Sigmoid colon (tissue), 7 donors: ENCODE results near the gene CAMTA1. TPM values are rescaled to one million over a fixed set of nuclear protein-coding genes. Genes with fewer than 3 reads are reported as not detected.

Experiments used
- DNase-seq: peaks from one replicate; pipeline ENCODE4 v3.0.0-alpha.2; 2019
- H3K27ac ChIP-seq, 4 donors: fragments of 200-600 bp; sonication (generic); one replicate each; pipeline ENCODE4 v1.5.1; 2016 to 2019; ENCODE audit warnings: mild to moderate bottlenecking in 1 of 4
- H3K27me3 ChIP-seq, 3 donors: fragments of 200-600 bp; sonication (generic); one replicate each; pipeline ENCODE4 v1.5.1; 2019; ENCODE audit warnings: mild to moderate bottlenecking in 1 of 3
- H3K36me3 ChIP-seq, 4 donors: fragments of 200-600 bp; sonication (generic); one replicate each; pipeline ENCODE4 v1.5.1; 2016 to 2019
- H3K4me1 ChIP-seq, 4 donors: fragments of 200-600 bp; sonication (generic); one replicate each; pipeline ENCODE4 v1.5.1; 2017 to 2019
- H3K4me3 ChIP-seq, 4 donors: fragments of 200-600 bp; sonication (generic); one replicate each; pipeline ENCODE4 v1.5.1; 2017 to 2019; ENCODE audit warnings: mild to moderate bottlenecking in 2 of 4, moderate library complexity in 1 of 4
- H3K9me3 ChIP-seq, 4 donors: fragments of 200-600 bp in 3 of 4; sonication (generic) in 3 of 4; one replicate each; pipeline versions ENCODE4 v1.5.1 to v1.6.1; 2013 to 2019
- EP300 ChIP-seq, 4 donors: sonication (generic); formaldehyde crosslinking; IDR thresholded peaks; one replicate each; pipeline ENCODE4 v1.6.1; 2017; ENCODE audit warnings: antibody characterized with exemption in 4 of 4
- POLR2A ChIP-seq, 2 donors: fragments of 450-650 bp; IDR thresholded peaks; one replicate each; pipeline ENCODE4 v1.6.1; 2016; ENCODE audit warnings: antibody characterized with exemption in 2 of 2, mild to moderate bottlenecking in 2 of 2, moderate library complexity in 2 of 2
- POLR2AphosphoS5 ChIP-seq, 4 donors: sonication (generic); formaldehyde crosslinking; IDR thresholded peaks; one replicate each; pipeline ENCODE4 v1.6.1; 2017; ENCODE audit warnings: antibody characterized with exemption in 4 of 4
- WGBS, 2 donors: extraction: QIAGEN DNeasy Blood & Tissue Kit; methylation state at CpG; one replicate each; pipeline ENCODE4 v1.1.7; 2013; 5-methylcytosine and 5-hydroxymethylcytosine counted together
- intact Hi-C: fragments of 100-400 bp; cut with DNase I; formaldehyde crosslinking; loops from one replicate; pipeline ENCODE4 v1.15.1; 2023
- polyA plus RNA-seq, 3 donors: library from polyadenylated mRNA; stranded (reverse); fragments of 200-250 nt; gene quantifications; one replicate each; pipeline ENCODE4 v1.2.3, GENCODE V29; 2013
- total RNA-seq, 4 donors: library from RNA; depleted of rRNA; stranded (reverse); fragments of >200 nt; gene quantifications; one replicate each; pipeline ENCODE4 v1.1.0, GENCODE V29; 2016
- TF ChIP-seq, protein P1 (sequence below), 4 experiments: fragments of 450-650 bp in 3 of 4; fragments of 200-600 bp in 1 of 4; IDR thresholded peaks; one replicate each; pipeline ENCODE4 v1.5.1; 2016 to 2019; ENCODE audit warnings: antibody characterized with exemption in 4 of 4, mild to moderate bottlenecking in 3 of 4, moderate library complexity in 2 of 4
- donor health status: healthy with polysubstance abuse.
- donor health status: Bipolar disorder and iron deficiency.
- donor health status: healthy.

Gene CAMTA1
- total and polyA plus RNA-seq, 7 donors = 97.9 to 196 (median 177) TPM

GRCh38 chr1:6880951-6881690 is 95.9 kb downstream of the CAMTA1 start:
- 93 to 95% methylated on average over 12 of the region's 12 CpGs for WGBS, 2 donors
- H3K4me3 ChIP-seq = no peak overlapping the region
- H3K27me3 ChIP-seq = no peaks in the 10 kb centered on the region
- DNase-seq = no peak
- intact Hi-C loops = no loop called here
- H3K36me3 ChIP-seq = no peaks in the 10 kb centered on the region
- TF ChIP-seq EP300 (IDR thresholded peaks at IDR 0.05) (no peak), POLR2A (IDR thresholded peaks at IDR 0.05) (no peak)
- TF ChIP-seq, protein P1, sequence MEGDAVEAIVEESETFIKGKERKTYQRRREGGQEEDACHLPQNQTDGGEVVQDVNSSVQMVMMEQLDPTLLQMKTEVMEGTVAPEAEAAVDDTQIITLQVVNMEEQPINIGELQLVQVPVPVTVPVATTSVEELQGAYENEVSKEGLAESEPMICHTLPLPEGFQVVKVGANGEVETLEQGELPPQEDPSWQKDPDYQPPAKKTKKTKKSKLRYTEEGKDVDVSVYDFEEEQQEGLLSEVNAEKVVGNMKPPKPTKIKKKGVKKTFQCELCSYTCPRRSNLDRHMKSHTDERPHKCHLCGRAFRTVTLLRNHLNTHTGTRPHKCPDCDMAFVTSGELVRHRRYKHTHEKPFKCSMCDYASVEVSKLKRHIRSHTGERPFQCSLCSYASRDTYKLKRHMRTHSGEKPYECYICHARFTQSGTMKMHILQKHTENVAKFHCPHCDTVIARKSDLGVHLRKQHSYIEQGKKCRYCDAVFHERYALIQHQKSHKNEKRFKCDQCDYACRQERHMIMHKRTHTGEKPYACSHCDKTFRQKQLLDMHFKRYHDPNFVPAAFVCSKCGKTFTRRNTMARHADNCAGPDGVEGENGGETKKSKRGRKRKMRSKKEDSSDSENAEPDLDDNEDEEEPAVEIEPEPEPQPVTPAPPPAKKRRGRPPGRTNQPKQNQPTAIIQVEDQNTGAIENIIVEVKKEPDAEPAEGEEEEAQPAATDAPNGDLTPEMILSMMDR (IDR thresholded peaks at IDR 0.05) = no peak
- H3K9me3 ChIP-seq = no peaks in the 10 kb centered on the region
- no peak overlapping the region for H3K27ac ChIP-seq
- H3K4me1 ChIP-seq = no peaks in the 10 kb centered on the region

GRCh38 chr1:6882414-6882813 is 97.2 kb downstream of the CAMTA1 start:
- intact Hi-C loops = no loop called here
- TF ChIP-seq EP300 (IDR thresholded peaks at IDR 0.05) = no peak
- no peak for TF ChIP-seq POLR2A (IDR thresholded peaks at IDR 0.05)
- TF ChIP-seq POLR2AphosphoS5 (IDR thresholded peaks at IDR 0.05) = no peak
- H3K27me3 ChIP-seq = no peaks in the 10 kb centered on the region
- no peak overlapping the region for H3K27ac ChIP-seq
- peaks cover 0 to under 1% (median 0%) of the 10 kb centered on the region in 4 donors for H3K36me3 ChIP-seq
- no peaks in the 10 kb centered on the region for H3K9me3 ChIP-seq
- 94% methylated on average over 2 of the region's 2 CpGs for WGBS, 2 donors
- DNase-seq = no peak
- H3K4me1 ChIP-seq = no peaks in the 10 kb centered on the region
- no peak overlapping the region for H3K4me3 ChIP-seq

GRCh38 chr1:6884652-6885153 is 99.4 kb downstream of the CAMTA1 start:
- TF ChIP-seq POLR2A (IDR thresholded peaks at IDR 0.05) (no peak), POLR2AphosphoS5 (IDR thresholded peaks at IDR 0.05) (no peak), EP300 (IDR thresholded peaks at IDR 0.05) (no peak)
- TF ChIP-seq, protein P1 (IDR thresholded peaks at IDR 0.05) = no peak
- H3K27me3 ChIP-seq = no peaks in the 10 kb centered on the region
- H3K27ac ChIP-seq = no peak overlapping the region
- H3K36me3 ChIP-seq = peaks cover 0 to 8% (median 0%) of the 10 kb centered on the region in 4 donors
- intact Hi-C loops = no loop called here
- no peaks in the 10 kb centered on the region for H3K4me1 ChIP-seq
- no peaks in the 10 kb centered on the region for H3K9me3 ChIP-seq
- WGBS, 2 donors = 52 to 82% methylated on average over 3 of the region's 3 CpGs
- DNase-seq = no peak
- H3K4me3 ChIP-seq = no peak overlapping the region

GRCh38 chr1:6885426-6885825 is 100.2 kb downstream of the CAMTA1 start:
- Histone ChIP-seq H3K36me3 (peaks cover 0 to 8% (median 0%) of the 10 kb centered on the region in 4 donors), H3K9me3 (no peaks in the 10 kb centered on the region), H3K4me1 (no peaks in the 10 kb centered on the region), H3K27ac (no peak overlapping the region), H3K4me3 (no peak overlapping the region), H3K27me3 (no peaks in the 10 kb centered on the region)
- TF ChIP-seq EP300 (IDR thresholded peaks at IDR 0.05) (no peak), POLR2AphosphoS5 (IDR thresholded peaks at IDR 0.05) (no peak), POLR2A (IDR thresholded peaks at IDR 0.05) (no peak)
- TF ChIP-seq, protein P1 (IDR thresholded peaks at IDR 0.05) = no peak
- 97 to 99% methylated on average over 2 of the region's 2 CpGs for WGBS, 2 donors
- intact Hi-C loops = no loop called here
- DNase-seq = no peak

GRCh38 chr1:6886523-6886922 is 101.3 kb downstream of the CAMTA1 start:
- TF ChIP-seq POLR2A (IDR thresholded peaks at IDR 0.05) = no peak
- peaks cover 0 to 8% (median 0%) of the 10 kb centered on the region in 4 donors for H3K36me3 ChIP-seq
- no peak overlapping the region for H3K4me3 ChIP-seq
- no peaks in the 10 kb centered on the region for H3K27me3 ChIP-seq
- DNase-seq = no peak
- intact Hi-C loops = no loop called here
- WGBS, 2 donors = 93% methylated on average over 2 of the region's 2 CpGs
- H3K4me1 ChIP-seq = no peaks in the 10 kb centered on the region
- H3K27ac ChIP-seq = no peak overlapping the region
- no peaks in the 10 kb centered on the region for H3K9me3 ChIP-seq
